Chondrocyte (in vitro differentiated cells): ENCODE results near the gene NME8. TPM values are rescaled to one million over a fixed set of nuclear protein-coding genes. Genes with fewer than 3 reads are reported as not detected.

Experiments
- DNase-seq: peaks from one replicate; pipeline ENCODE4 v3.0.0; 2021; ENCODE audit warnings: mixed read lengths, low spot score
- H3K27ac Mint-ChIP-seq: one replicate; pipeline ENCODE4 v1.8.0; 2021; ENCODE audit warnings: mild to moderate bottlenecking, moderate library complexity, mixed read lengths; ENCODE audit not compliant: unreplicated experiment
- H3K27me3 Mint-ChIP-seq: 2 replicates; pipeline ENCODE4 v1.8.0; 2021; ENCODE audit warnings: low read depth, mixed read lengths
- H3K36me3 Mint-ChIP-seq: 2 replicates; pipeline ENCODE4 v1.8.0; 2021; ENCODE audit warnings: low read depth, mixed read lengths
- H3K4me1 Mint-ChIP-seq: 2 replicates; pipeline ENCODE4 v1.8.0; 2021; ENCODE audit warnings: low read depth, mild to moderate bottlenecking, mixed read lengths
- H3K4me3 Mint-ChIP-seq: one replicate; pipeline ENCODE4 v1.8.0; 2021; ENCODE audit warnings: mild to moderate bottlenecking, moderate library complexity, mixed read lengths; ENCODE audit not compliant: unreplicated experiment
- H3K9me3 Mint-ChIP-seq: 2 replicates; pipeline ENCODE4 v1.8.0; 2021; ENCODE audit warnings: low read depth, mixed read lengths
- total RNA-seq: library from RNA; stranded (reverse); gene quantifications from 3 replicates; pipeline ENCODE4 v1.2.1, GENCODE V29; 2021
- TF ChIP-seq, protein P1 (sequence below): fragments of 200-600 bp; sonication (generic); IDR thresholded peaks from 2 replicates; pipeline ENCODE4 v1.5.0; 2021; ENCODE audit warnings: antibody characterized with exemption, mild to moderate bottlenecking, moderate library complexity

NME8 gene
- total RNA-seq, 1 donor from 2014 or later = not detected

DNA sequence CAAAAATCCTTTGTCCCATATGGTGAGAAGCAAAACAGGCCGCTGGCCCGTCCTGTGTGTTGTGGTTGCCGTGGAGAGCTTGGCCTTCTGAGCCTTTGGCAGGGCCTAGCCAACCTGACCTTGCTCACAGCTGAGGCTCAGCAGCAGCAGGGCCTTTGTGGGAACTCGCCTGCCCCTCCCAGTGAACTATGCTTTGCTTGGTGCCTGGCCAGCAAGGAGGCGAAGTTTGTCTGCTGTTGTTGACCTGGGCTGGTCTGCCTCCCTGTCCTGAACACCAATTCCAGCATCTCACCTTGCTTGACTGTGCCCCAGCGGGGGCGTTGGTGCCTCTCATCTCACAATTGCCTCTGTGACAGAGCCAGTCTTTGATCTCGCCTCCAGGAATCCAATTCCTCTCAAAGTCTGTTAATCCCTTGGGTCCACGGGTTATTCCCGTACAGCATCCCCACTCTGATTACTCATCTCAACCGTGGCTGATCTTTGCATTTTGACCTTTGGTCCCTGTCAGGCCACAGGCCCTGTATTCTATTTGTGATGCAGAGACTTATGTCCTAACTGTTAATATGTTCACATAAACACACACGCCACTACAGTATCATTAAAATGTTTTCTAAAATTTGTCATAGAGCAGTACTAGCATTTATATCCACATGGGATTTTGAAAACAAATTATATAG, 94.7 kb downstream of the NME8 start:
- Mint-ChIP-seq H3K36me3 (no peaks in the 10 kb centered on the region), H3K9me3 (peaks cover 5% of the 10 kb centered on the region), H3K4me3 (no peak overlapping the region), H3K27ac (no peak overlapping the region), H3K27me3 (no peaks in the 10 kb centered on the region), H3K4me1 (peaks cover 11% of the 10 kb centered on the region)
- TF ChIP-seq, protein P1, sequence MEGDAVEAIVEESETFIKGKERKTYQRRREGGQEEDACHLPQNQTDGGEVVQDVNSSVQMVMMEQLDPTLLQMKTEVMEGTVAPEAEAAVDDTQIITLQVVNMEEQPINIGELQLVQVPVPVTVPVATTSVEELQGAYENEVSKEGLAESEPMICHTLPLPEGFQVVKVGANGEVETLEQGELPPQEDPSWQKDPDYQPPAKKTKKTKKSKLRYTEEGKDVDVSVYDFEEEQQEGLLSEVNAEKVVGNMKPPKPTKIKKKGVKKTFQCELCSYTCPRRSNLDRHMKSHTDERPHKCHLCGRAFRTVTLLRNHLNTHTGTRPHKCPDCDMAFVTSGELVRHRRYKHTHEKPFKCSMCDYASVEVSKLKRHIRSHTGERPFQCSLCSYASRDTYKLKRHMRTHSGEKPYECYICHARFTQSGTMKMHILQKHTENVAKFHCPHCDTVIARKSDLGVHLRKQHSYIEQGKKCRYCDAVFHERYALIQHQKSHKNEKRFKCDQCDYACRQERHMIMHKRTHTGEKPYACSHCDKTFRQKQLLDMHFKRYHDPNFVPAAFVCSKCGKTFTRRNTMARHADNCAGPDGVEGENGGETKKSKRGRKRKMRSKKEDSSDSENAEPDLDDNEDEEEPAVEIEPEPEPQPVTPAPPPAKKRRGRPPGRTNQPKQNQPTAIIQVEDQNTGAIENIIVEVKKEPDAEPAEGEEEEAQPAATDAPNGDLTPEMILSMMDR = no peak
- DNase-seq = no peak

DNA sequence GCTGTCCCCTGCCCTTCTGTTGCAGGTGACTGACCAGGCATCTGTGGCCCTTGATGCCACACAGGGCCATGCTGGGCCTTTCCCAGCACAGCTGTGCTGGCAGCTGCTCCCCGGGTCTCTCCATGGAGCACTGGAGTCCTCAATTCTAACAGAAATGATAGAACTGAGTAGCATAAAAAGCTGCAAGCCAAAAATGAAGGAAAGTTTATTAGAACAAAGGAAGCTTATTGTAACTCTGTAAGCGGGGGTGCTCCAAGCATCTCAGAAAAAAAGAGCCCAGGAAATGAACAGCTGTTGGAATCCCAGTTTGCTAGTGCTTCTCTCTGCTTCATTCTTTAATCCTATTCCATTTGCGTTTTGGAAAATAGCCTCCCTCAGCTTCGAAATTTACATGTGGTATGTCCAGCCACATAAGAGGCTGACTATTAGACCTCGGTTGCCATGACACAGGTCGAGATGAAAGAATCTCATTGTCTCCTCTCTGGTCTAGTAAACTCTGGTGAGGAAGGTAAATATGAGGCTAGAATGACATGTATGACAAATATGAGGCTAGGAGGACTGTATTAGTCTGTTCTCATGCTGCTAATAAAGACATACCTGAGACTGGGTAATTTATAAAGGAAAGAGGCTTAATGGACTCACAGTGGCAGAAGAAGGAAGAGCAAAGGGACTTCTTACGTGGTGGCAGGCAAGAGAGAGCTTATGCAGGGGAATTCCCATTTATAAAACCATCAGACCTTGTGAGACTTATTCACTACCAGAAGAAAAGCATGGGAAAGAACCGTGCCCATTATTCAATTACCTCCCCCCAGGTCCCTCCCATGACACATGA, 95.7 kb downstream of the NME8 start:
- Mint-ChIP-seq H3K9me3 (peaks cover 5% of the 10 kb centered on the region), H3K27ac (no peak overlapping the region)

DNA sequence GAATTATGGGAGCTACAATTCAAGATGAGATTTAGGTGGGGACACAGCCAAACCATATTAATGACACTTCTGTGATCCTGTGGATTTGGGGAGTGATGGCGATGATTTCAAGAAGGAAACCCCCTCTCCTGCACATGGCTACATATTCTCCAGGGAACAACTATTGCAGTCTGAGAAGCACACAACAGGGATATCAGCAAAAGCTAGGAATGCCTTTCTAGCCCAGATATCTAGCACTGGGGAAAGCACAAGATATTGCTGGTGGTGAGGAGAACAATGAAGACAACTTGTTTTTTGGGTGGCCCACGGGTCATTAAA, 96.3 kb downstream of the NME8 start:
- peaks cover 11% of the 10 kb centered on the region for H3K4me1 Mint-ChIP-seq
- H3K9me3 Mint-ChIP-seq = peaks cover 5% of the 10 kb centered on the region
- H3K4me3 Mint-ChIP-seq = no peak overlapping the region
- TF ChIP-seq, protein P1 = no peak
- H3K27ac Mint-ChIP-seq = no peak overlapping the region
- DNase-seq = no peak
- H3K36me3 Mint-ChIP-seq = no peaks in the 10 kb centered on the region
- no peaks in the 10 kb centered on the region for H3K27me3 Mint-ChIP-seq

More for the DNA sequence above, 95.7 kb downstream of the NME8 start:
- H3K4me3 Mint-ChIP-seq = no peak overlapping the region
- H3K4me1 Mint-ChIP-seq = peaks cover 11% of the 10 kb centered on the region
- TF ChIP-seq, protein P1 = no peak
- DNase-seq = no peak
- H3K36me3 Mint-ChIP-seq = no peaks in the 10 kb centered on the region
- H3K27me3 Mint-ChIP-seq = no peaks in the 10 kb centered on the region

DNA sequence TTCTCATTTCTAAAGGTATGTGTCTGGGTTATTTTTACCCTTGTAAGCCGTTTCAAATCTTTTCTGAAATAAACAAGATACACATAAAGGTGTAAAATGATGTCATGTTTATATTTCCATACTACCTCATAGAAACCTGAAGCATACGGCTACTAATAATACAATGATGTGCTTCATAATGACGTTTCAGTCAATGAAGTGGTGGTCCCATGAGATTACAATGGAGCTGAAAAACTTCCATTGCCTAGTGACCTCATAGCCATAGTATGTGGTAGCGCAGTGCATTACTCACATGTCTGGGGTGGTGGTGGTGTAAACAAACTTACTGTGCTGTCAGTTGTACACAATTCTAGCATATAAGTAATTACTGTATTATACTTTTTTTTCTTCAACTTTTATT, 96.9 kb downstream of the NME8 start:
- Mint-ChIP-seq H3K36me3 (no peaks in the 10 kb centered on the region), H3K9me3 (peaks cover 5% of the 10 kb centered on the region), H3K4me1 (peaks cover 11% of the 10 kb centered on the region), H3K27ac (no peak overlapping the region), H3K4me3 (no peak overlapping the region), H3K27me3 (no peaks in the 10 kb centered on the region)
- no peak for DNase-seq
- TF ChIP-seq, protein P1 = no peak

DNA sequence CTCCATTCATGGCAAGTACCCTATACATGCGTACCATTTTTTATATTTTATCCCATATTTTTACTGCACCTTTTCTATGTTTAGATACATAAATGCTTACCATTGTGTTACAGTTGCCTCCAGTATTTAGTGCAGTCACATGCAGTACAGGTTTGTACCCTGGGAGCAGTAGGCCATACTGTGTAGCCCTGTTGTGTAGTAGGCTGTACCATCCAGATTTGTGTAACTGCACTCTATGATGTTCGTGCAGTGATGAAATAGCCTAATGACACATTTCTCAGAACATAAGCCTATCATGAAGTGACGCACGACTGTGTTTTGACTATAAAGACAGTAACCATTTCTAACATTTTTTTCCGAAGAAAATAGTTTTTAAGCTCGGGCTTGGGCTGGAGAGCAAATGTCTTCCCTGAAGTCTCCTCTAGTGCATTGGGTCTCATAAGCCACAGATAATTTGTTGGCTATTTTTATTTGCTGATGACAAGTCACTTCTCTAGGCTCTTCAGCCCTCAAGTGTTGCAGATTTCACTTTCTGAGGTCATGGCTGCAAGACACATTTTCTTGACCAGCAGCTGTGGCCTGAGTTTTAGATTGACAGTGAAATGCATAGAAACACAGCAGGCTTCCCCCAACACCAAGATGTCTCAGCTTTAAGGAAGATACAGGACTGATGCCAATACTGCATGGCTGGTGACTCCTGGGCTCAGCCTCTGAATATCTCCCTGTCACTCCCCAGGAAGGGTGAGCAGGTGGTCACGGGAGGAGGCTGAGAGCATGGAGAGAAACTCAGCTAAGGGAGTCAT, 98.9 kb downstream of the NME8 start:
- DNase-seq = no peak
- Mint-ChIP-seq H3K4me3 (no peak overlapping the region), H3K36me3 (no peaks in the 10 kb centered on the region), H3K27ac (no peak overlapping the region), H3K4me1 (peaks cover 8% of the 10 kb centered on the region), H3K27me3 (no peaks in the 10 kb centered on the region), H3K9me3 (peaks cover 5% of the 10 kb centered on the region)
- TF ChIP-seq, protein P1 = no peak
